ENCODE data around the gene C10orf88.

The C10orf88 gene, protein sequence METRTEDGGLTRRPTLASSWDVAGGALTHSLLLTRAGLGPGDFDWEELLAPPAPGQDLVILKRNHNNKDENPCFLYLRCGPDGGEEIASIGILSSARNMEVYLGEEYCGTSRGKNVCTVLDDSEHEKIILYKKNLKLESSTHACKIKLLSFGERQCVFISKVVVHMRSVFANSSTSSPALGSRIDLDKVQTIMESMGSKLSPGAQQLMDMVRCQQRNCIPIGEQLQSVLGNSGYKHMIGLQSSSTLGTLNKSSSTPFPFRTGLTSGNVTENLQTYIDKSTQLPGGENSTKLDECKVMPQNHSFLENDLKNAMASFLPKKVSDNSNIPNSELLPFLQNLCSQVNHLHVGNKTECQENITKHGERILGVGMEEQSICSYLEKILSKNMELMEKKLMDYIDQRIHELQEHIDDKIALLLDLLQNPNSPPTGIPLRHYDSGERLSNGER

DNA sequence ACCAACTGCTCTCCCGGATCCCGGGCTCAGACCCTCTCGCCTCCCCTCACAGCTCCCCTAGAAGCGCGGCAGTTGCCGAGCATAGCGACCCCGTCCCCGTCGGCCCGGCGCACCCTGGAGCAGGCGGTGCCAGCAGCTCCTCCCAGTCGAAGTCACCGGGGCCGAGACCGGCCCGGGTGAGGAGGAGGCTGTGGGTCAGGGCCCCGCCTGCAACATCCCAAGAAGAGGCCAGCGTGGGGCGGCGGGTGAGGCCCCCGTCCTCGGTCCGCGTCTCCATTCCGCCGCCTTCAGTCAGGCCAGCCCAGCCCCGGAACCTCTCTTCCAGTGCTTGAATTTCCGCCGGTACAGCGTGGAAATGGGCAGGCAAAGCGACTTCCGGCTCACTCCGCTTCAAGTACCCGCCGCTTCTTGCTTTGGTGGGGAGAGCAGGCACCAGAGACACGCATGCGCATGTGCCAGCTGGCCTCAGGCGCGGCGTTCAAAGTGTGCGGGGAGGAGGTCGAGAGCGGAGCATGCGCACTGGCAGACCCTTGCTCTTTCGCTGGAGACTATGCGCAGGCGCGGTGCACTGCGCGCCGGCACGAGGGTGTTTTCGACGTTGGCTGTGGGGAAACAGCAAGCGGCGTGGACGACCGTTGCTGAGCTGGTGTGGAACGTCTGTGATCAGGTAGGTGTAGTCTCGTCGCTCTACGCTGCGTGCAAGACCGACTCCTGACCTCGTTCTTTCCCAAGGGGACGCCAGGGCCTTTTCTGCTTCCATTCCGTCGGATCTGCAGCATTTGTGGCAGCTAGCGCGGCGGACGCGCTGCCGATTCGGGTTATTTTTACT is at the start of gene C10orf88:
Gene C10orf88 (minus strand): TSS at position 326 of the 829 bp plus-strand sequence. CDS start 49 bp downstream, at position 277.
- no peak for FAIRE-seq

DNA sequence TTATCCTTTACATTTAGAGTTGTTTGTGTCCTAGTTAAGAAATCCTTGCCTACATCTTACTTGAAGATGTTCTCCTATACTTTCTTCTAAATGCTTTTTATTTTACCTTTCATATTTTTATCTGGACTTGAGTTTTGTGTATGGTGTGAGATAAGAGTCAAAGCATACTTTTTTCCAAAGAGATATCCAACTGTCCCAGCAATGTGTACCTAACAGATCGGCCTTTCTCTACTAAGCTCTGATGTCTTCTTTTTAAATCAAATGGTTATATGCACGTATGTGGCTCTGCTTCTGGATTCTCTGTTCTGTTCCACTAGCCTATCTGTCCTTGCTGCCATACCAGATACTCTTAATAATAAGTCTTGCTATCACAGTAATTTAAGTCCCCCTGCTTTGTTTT is 47.3 kb upstream of the C10orf88 start:
- no peak for FAIRE-seq

DNA sequence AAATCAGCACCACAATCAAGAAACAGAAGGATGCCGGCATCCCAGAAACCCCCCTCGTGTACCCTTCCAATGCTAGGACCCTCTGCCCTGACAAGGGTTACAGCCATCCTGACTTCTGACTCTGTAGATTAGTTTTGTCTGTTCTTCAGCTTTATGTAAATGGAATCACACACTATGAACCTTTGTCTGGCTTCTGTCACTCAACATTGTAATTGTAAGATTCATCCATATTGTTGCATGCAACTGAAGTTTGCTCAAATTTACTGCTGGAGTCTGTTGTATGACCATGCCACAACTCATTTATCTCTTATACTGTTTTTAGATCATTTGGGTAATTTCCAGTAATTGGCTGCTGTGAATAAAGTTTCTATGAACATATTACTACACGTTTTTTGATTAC is 46.1 kb upstream of the C10orf88 start:
- no peak for FAIRE-seq

DNA sequence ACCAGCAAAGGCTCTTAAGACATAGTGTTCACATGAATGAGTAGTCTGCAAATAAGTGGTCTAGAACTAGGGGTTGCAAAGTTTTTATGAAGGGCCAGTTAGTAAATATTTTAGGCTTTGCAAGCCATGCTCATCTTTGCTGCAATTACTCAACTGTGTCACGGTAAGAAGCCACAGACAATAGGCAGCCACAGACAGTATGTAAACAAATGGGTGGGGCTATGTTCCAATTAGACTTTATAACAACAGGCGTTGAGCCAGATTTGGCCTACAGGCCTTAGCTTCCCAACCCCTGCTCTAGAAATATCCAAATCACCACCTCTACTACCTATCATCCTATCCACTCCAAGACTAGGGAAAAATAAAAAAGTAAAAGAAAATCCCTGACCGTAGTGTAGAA is 45.3 kb upstream of the C10orf88 start:
- no peak for FAIRE-seq

DNA sequence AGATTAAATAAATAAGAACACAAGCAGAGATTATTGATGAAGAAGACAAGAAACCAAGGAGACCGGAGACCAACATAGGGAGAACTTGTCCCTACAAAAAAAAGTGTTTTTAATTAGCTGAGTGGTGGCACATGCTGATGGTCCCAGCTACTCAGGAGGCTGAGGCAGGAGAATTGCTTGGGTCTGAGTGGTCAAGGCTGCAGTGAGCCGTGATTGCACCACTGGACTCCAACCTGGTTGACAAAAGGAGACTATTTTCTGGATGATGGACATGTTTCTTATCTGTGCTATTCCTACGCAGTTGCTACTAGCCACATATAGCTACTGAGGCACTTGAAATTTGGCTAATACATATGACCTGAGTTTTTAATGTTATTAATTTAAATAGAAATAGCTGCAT is 44.9 kb upstream of the C10orf88 start:
- no peak for FAIRE-seq

DNA sequence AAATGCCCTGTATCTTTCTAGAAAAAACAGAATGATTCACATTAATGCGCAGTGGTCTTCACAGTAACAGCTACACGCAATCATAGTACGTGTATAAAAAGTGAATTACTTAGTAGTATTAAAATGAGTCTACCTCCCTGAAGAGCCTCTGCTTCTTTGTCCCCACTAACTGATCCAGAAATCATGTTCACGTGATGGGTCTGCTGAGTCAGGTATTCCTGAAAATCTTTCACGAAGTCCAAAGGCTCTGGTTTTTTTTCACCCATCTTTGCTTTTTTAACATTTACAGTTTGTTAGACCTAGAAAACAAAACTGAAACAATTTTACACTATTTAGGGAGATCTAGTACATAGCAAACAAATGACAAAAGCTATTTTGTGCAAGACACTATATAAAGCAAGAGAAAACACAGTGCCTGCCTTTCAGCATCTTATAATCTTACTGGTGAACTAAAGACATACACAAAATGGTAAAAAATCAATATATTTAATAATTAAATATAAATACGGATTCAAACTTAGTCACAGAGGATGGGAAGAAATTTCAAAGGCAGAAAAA is 44.4 kb upstream of the C10orf88 start:
- FAIRE-seq = no peak

DNA sequence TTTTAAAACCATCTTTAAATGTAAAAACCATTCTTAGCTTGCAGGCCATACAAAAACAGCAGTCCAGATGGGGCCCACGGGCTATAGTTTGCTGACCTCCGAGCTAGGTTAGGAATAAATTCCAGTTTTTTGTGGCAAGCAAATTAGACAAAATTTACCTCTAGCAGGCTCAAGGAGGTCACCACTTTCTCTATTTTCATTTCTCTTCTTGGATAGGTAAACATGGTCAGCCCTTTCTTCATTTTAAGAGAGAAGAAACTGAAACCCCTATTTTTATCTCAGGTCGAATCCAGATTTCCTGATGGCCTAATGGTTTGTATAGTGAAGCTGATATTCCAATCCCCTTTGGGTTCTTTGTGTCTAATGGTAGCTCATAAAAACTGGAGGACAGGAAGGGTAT is 43.8 kb upstream of the C10orf88 start:
- FAIRE-seq = no peak

DNA sequence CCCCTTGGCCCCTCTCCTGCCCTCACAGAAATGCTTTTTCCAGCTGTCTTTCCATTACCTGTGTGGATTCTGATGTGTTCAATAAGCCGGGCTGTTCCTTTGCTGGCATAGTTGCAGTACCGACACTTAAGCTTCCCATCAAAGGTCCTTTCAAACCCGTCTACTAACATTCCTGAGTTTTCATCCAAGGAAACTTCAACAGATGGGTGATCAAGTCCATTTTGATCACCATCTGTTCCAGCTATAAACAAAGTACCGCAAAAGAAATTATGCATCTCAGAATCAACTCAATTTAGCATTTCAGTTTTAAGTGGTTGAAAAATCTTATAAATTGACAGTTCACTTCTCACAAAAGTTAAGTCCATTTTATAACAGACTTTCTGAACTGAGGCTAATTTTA is 41.9 kb upstream of the C10orf88 start:
- FAIRE-seq = no peak

DNA sequence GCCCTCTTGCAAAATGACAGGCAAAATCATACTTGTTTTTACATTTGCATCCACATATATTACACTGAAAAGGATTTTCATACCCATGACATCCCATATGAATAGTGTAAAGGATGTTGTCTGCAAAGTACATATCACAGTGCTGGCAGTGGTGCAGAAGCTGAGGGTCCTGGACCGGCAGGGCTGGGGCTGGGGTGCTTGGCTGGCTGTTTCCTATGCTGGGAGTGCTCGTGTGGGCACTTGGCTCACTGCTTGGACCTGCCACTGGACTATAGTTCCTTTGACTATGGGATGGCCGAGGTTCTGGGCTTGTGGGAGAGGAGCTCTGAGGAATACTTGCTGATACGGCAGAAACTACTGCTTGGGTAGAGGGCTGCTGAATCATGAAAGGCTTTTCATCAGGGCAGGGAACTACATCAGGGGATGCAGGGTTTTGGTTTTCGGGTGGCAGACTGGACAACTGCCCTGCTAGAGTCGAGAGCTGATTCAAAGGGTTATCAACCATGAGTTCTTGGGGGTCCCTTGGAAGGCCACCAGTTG is 39.8 kb upstream of the C10orf88 start:
- FAIRE-seq = no peak

DNA sequence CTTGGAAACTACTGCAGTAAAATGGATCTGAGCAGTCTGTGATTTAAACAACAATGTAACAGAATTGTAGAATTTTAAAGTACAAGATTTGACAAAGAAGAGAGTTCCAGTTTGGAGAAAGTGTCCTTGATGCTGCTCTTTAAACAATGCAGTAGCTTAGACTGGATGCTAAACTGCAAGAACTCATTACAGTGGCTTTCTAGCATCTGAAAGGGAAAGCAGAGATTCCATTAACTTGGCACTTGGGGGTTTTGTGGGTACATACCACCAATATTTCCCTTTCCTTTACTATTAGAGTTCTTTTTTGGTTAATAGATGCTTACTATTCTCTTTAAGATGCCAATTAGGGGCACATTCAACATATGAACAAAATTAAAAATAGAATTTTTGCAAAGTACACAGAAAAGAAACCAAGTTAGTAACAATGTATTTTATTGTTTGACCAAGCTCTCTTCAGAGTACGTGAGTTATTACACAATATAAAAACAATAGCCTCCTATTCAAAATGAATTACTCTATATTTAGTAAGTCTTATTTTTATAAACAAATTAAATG is 38.1 kb upstream of the C10orf88 start:
- FAIRE-seq = no peak

DNA sequence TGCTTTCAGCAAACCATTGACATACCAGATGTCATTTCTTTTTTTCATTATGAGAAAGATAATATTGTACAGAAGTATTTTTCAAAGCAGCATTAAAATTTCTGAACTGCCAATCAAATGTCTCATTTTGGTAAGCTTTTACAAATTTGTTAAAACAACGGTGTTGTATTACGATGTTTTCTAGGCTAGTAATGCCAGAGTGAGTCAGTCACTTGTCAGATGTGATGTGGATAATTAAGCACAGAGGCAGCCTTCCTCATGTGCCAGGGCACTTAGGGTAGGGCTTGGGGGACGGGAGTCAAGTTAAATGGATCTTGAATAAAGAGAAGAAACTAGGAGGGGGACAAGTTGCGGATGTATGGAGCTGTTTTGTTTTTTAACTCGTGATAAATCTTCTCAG is 36.3 kb upstream of the C10orf88 start:
- FAIRE-seq = no peak

DNA sequence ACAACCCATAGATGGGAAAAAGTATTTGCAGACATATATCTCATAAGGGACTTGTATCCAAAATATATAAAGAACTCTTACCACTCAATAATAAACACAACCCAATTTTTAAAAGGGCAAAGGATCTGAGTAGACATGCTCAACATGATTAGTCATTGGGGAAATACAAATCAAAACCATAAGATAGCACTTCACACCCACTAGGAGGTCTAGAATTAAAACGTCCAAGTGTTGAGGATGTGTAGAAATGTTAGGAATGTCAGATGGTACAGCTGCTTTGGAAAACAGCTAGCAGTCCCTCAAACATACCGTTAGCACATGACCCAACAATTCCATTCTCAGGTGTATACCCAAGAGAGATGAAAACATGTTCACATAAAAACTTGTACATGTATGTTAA is 34.5 kb upstream of the C10orf88 start:
- no peak for FAIRE-seq

DNA sequence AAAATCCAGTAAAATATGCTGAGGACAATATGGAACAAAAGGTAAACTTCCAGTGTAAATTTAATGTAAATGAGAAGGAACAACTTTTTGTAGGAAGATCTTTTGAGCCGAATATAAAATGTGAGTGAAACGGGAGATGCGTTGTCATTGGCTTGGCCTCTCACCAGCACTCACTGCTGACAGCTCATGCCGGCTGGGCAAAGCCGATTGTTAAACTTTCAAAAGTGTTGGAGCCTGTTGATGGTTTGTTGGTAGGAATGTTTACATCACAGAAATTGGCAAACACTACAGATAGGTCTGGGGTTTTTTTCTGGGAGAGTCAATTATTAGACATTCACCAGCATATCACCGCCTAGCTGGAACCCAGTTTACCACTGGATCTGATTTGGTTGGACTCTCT is 32.3 kb upstream of the C10orf88 start:
- FAIRE-seq = no peak

DNA sequence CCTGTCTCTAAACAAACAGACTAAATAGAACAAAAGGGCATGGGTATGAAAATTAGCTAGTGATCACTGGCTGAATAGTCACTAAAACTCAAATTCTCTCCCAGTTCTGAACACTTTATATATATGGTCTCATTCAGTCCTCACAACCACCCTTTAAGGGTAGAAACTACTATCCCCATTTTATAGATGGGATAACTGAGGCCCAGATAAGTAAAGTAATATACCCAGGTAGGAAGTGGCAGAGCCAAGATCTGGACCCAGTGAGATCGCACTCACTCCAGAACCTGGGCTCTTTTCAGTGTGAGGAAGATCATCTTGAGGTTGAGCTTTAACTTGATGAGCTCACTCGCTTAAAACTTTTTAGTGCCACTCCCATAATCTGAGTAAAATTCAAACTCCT is 30.7 kb upstream of the C10orf88 start:
- FAIRE-seq = no peak

DNA sequence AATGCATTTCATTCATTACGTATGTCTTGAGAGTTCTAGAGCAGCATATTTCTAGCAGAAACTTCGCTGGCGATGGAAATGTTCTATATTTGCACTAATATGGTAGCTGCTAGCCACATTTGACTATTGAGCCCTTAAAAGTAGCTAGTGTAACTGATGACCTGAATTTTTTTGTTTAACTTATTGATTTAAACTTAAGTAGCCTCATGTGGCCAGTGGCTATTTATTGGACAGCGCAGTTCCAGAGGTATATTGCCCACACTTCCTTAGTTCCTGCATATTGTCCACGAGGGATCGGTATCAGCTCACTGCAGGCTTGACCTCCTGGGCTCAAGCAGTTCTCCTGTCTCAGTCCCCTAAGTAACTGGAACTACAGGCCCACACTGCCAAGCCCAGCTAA is 29.9 kb upstream of the C10orf88 start:
- FAIRE-seq = no peak

DNA sequence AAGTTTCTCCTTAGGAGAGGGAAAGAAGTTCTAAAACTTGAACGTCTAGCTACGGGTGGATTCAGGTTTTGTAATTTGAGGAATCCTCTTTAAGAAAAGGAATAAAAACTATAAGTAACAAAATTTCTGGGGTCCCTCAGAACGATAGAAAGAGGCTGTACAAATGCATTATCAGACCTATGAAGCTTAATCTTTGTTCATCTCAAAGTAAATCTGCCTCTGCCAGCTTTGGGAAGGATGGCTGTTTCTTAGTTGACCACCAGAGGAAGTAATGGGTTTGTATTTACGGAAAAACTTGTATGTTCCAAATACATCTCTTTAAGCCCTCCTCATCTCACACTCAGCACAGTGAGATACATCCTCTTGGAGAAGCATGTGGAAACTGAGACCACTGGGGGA is 27.0 kb upstream of the C10orf88 start:
- FAIRE-seq = no peak

DNA sequence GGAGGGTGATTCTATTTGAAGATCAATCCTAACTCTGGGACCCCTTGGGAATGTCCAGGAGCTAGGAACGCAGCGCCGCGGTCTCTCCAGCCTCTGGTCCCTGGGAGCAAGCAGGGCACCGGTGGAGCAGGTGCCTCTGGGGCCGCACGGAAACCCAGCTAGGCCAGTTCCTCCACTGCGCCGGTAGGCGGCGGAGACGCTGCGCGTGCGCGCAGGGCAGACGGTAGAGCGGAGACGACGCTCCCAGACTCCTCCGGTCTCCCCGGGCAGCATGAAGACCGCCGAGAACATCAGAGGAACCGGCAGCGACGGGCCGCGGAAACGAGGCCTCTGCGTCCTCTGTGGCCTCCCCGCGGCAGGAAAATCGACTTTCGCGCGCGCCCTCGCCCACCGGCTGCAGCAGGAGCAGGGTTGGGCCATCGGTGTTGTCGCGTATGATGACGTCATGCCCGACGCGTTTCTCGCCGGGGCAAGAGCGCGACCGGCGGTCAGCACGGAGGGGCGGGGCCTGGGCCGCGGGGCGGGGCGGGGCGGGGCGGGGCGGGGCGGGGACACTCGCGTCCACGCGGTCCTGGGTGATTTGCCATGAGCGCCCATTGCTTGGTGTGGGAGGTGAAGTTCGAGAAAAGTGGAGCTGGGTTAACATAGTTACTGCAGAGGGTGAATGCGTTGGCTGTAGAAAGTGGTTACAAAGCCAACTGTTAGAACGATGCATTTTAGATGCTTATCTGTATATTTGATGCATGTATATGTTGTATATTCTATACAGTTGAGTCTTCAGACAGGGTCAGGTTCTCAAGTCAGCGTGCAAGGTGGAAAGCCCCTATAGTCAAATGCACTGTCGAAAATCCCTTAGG is 26.4 kb upstream of the C10orf88 start, which contains the start of gene PSTK:
Gene PSTK (plus strand): TSS at position 193 of the 857 bp plus-strand sequence. CDS start 79 bp downstream, at position 272.
- no peak for FAIRE-seq

DNA sequence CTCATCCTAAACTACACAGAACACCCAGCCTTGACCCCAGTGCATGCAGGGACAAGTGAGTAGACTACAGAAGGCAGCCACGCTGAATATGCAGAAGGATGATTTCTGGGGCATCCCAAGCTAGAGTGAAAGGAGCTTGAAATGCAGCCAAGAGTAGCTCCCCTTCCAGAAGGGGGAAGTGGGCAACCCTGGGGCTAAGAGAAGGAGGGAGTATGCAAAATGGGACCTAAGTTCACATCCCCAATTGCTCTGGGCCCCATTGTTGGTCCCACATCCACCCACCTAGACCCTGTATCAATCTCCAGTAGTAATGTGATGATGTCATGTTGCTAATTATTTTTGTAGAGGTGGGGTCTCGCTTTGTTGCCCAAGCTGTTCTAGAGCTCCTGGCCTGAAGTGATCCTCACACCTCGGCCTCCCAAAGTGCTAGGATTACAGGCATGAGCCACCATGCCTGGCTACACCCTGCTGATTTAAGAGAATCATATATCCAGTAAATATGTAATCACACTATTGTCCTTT is 20.6 kb upstream of the C10orf88 start:
- FAIRE-seq = no peak

DNA sequence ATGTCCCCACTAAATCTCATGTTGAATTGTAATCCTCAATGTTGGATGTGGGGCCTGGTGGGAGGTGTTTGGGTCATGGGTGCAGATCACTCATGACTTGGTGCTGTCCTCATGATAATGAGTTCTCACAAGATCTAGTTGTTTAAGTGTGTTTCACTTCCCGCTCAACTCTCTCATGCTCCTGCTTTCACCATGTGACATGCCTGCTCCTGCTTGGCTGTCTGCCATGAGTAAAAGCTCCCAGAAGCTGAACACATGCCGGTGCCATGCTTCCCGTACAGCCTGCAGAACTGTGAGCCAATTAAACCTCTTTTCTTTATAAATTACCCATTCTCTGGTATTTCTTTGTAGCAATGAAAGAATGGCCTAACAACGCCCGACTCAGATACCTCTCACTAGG is 20.0 kb upstream of the C10orf88 start:
- FAIRE-seq = no peak

DNA sequence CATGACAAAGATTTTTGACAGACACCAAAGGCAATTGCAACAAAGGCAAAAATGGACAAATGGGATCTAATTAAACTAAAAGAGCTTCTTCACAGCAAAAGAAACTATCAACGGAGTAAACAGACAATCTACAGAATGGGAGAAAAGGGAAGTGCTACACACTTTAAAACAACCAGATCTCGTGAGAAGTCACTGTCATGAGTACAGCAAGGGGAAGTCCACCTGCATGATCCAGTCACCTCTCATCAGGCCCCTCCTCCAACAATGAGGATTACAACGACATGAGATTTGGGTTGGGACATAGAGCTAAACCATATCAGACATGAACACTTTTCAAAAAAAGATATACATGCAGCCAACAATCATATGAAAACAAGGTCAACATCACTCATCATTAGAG is 14.7 kb upstream of the C10orf88 start:
- no peak for FAIRE-seq

DNA sequence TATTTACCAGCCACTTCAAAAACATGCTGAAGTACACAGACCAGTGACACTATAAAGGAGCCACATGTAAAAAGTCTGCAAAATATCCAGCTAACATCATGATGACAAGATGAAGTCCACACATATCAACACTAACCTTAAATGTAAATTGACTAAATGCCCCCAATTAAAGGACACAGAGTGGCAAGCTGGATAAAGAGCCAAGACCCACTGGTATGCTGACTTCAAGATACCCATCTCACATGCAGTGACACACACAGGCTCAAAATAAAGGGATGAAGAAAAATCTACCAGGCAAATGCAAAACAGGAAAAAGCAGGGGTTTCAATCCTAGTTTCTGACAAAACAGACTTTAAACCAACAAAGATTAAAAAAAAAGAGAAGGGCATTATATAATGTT is 12.9 kb upstream of the C10orf88 start:
- no peak for FAIRE-seq

DNA sequence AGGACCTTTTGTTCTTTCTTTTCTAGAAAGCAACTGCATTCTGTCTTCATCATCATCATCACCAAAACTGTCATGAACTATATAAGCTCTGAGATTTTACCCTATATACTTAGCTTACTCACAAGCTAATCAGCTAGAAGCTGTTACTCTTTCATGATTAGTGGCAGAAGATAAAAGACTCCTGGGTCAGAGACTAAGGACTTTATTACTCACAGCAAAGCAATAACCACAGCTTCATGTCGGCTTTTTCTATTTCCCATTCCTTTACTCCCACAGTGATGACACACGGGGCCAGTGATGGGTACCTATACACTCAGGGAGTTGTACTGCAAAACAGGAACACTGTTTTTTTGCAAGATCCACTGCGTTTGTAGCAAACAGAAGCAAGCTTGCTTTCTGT is 8.4 kb upstream of the C10orf88 start:
- no peak for FAIRE-seq
